Measurements from ENCODE around the gene GTF3C5. TPM values are rescaled to one million over a fixed set of nuclear protein-coding genes. Genes with fewer than 3 reads are reported as not detected.

GTF3C5 gene
- total and polyA plus RNA-seq, 2 of the 4 experiments (the other 2 are of a cell fraction): 49.1 to 52.3 TPM

GRCh38 chr9:133046196-133046899 is 15.6 kb downstream of the GTF3C5 start:
- DNase-seq (no peak), ATAC-seq (ENCODE audit: low read depth) (no peak)
- Histone ChIP-seq H2AFZ (replicated peaks; ENCODE audit: low read length, poor library complexity) (no peak overlapping the region), H3K36me3 (ENCODE audit: control insufficient read depth, insufficient read depth, low read length) (peaks cover 65% of the 10 kb centered on the region), H3K4ac (ENCODE audit: low read depth, low read length) (no peak overlapping the region), H3K9me1 (ENCODE audit: insufficient read depth, low read length) (no peaks in the 10 kb centered on the region), H3K18ac (ENCODE audit: low read depth, low read length) (no peak overlapping the region), H3K14ac (replicated peaks; ENCODE audit: low read depth, low read length) (no peak overlapping the region), H2BK120ac (ENCODE audit: low read depth, low read length) (no peak overlapping the region), H2BK15ac (ENCODE audit: low read depth, low read length) (no peak overlapping the region), H4K8ac (ENCODE audit: low read depth in 2 of 2, low read length in 2 of 2) (no peak overlapping the region), H2AK5ac (ENCODE audit: low read depth, low read length) (no peak overlapping the region), H3K56ac (ENCODE audit: extremely low read depth, insufficient read depth, low read length) (no peak overlapping the region), H3K23ac (ENCODE audit: low read depth, low read length) (no peak overlapping the region), H4K5ac (ENCODE audit: low read depth, low read length) (no peak overlapping the region), H3K27ac (ENCODE audit: insufficient read depth, low read length) (no peak overlapping the region), H2BK5ac (ENCODE audit: low read depth, low read length, poor library complexity, severe bottlenecking) (no peak overlapping the region), H3K4me2 (ENCODE audit: low read depth, low read length) (no peak overlapping the region), H3K4me3 (ENCODE audit: insufficient read depth, low read depth, low read length) (no peak overlapping the region), H3K27me3 (ENCODE audit: control insufficient read depth, insufficient read depth, low read length) (no peaks in the 10 kb centered on the region), H3K4me1 (ENCODE audit: control insufficient read depth, insufficient read depth, low read length) (no peaks in the 10 kb centered on the region), H4K20me1 (ENCODE audit: insufficient read depth, low read length) (peaks cover 19% of the 10 kb centered on the region), H2BK20ac (ENCODE audit: low read depth, low read length) (no peak overlapping the region), H4K91ac (ENCODE audit: insufficient read depth, low read depth, low read length) (no peak overlapping the region), H3K79me1 (ENCODE audit: low read depth in 1 of 2, low read length in 2 of 2) (peaks cover 6 to 29% of the 10 kb centered on the region in 2 experiments; a peak in 3 of 4 replicates), H3K9ac (ENCODE audit: low read depth, low read length) (no peak overlapping the region), H3K9me3 (ENCODE audit: control insufficient read depth, insufficient read depth, low read length) (no peaks in the 10 kb centered on the region), H2AK9ac (replicated peaks; ENCODE audit: low read depth, low read length, poor library complexity) (no peak overlapping the region)
- TF ChIP-seq MAZ (IDR thresholded peaks at IDR 0.05; ENCODE audit: borderline replicate concordance, low read depth, low read length) (no peak), USF2 (IDR thresholded peaks at IDR 0.05; ENCODE audit: low read depth, low read length) (no peak), RAD21 (IDR thresholded peaks at IDR 0.05; ENCODE audit: low read length) (no peak), CTCF (conservative IDR thresholded peaks at IDR 0.05; ENCODE audit: low read depth, low read length) (no peak), MAFK (IDR thresholded peaks at IDR 0.05; ENCODE audit: low read depth, low read length) (no peak), CEBPB (IDR thresholded peaks at IDR 0.05; ENCODE audit: low read depth, low read length) (no peak), NFE2L2 (IDR thresholded peaks at IDR 0.05; ENCODE audit: low read depth, low read length) (no peak), BHLHE40 (IDR thresholded peaks at IDR 0.05; ENCODE audit: low read depth, low read length) (no peak), FOS (IDR thresholded peaks at IDR 0.05; ENCODE audit: low read depth, low read length) (no peak), CHD1 (IDR thresholded peaks at IDR 0.05; ENCODE audit: low read depth, low read length) (no peak), SMC3 (IDR thresholded peaks at IDR 0.05; ENCODE audit: low read depth, low read length) (no peak), RCOR1 (IDR thresholded peaks at IDR 0.05; ENCODE audit: insufficient replicate concordance, low read length) (no peak)
- in situ Hi-C loops (cut with MboI; ENCODE audit: low sequenced_read_pairs): loop anchor here (5.0 to 25.0 kb wide), 2 partner anchors 106 to 441 kb away; partner anchors contain the start of gene SLC2A6
- ChIA-PET POLR2A (ENCODE audit: unreplicated experiment) (no interaction called here), CTCF (no interaction called here)
- 94% methylated on average over 2 of the region's 9 CpGs; no CpG with 5 or more reads in 1 of the 2 experiments for WGBS, 2 experiments (ENCODE audit: extremely low coverage in 2 of 2, insufficient read length in 1 of 2)
- dilution Hi-C loops (cut with HindIII; ENCODE audit: low sequenced_read_pairs, unreplicated experiment): no loop called here
- BruUV-seq (replicated peaks): no TSS peak
- intact Hi-C loops (cut with micrococcal nuclease): no loop called here
